GM21737 (cell line): ENCODE data around the gene ZNF787.
"Not testable (repeated sequence)": the region's sequence is repeated elsewhere in the genome, so short reads cannot be mapped to it uniquely, and the experiment has no call there.

Source experiments
- ATAC-seq: cut with Tn5 transposase; IDR thresholded peaks from one replicate; pipeline ENCODE4 v1.9.1; 2021; ENCODE audit warnings: mild to moderate bottlenecking, moderate library complexity; ENCODE audit not compliant: unreplicated experiment

The ZNF787 gene

DNA sequence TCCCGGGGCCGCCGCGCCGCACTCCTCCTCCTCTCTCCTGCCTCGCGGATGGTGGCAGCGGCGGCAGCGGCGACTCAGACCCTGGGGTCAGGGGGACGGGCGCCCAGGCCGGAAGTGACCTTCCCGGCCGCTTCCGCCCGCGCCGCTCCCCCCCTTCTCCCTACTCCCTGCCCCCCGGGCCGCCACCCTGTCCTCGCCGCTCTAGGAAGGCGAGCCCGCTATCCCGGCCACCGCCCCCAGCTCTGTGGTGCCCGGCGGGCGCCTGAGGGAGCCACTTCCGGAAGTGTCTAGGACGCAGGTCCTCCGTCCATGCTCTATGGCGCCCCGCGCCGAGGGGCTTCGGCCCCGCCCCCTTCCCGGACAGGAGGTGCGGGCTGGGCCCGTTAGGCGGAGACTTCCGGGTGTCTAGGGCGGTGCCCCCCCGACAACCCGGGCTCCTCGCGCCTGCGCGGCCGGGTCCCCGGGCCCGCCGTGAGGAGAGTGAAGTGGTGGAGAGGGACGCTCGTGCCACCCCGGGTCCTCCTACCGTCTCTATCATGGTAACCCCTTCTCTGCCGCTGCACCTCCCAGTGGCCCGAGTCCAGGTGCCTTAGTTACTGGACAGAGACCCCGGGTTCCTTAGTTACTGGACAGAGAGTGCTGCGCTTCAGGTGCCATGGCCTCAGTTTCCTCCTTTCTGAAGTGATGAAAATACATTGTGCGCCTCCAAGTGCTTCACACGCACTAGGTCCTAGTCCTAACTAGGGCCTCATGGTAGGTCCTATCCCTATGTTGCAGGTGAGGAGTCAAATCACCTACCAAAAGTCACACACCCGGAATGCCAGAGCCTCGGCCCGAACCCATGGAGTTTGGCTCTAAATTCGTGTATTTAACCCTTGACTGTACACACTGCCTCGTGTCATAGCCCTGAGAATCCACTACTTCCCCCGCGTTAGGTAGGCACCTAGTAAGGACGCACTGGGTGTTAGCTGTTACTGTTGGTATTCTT is at the start of gene ZNF787:
ZNF787 (minus strand) TSS at position 116 of the 988 bp plus-strand sequence. CDS start 18,078 bp downstream, outside the sequence.
- ATAC-seq = peak; percentile 70

DNA sequence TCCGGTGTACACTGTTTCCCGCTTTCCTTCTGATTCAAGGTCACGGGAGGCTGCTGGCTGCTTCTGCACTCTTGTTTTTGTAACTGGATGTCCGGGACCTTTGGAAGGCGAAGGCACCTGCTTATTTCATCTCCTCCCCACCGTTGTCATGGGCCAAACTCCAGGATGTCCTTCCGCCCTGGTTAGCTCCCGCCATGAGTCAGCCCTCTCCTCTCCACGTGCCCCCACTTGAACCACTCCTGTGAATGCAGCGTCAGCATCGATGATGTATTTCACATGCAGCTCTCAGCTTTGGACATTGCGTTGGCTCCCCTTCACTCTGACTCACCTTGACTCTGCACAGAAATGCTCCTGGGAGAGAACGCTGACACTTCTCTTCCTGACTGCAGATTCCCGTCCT is 49.2 kb upstream of the ZNF787 start:
- no peak for ATAC-seq

DNA sequence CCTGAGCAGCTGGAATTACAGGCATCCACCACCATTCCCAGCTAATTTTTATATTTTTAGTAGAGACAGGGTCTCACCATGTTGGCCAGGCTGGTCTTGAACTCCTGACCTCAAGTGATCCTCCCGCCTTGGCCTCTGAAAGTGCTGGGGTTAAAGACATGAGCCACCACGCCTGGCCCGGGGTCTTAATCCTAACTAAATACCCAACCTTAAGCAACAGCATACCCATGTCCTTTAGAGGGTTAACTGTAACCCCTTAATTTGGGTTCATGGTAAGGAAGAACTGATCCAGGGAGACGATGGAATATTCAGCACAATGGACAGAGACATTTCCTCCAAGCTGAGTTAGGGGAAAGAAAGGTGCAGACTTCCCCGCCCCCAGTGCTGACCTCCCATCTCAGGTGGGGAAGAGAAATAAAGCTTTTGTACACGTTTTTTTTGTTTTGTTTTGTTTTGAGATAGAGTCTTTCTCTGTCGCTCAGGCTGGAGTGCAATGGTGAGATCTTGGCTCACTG is 46.0 kb upstream of the ZNF787 start:
- ATAC-seq = no peak

DNA sequence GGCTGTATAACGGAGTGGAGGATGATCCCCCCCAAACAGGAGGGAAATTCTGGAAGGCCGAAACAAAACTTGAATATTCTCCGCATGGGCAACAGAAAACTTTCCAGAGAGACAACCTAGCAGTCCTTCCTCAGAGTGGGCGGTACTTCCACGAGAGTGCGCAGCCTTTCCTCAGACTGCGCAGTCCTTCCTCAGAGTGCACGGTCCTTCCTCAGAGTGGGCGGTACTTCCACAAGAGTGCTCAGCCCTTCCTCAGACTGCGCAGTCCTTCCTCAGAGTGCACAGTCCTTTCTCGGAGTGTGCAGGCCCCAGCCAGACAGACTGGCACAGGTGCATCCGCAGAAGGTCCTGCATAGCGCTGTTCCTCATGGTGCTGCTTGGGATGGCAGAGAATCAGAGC is 42.0 kb upstream of the ZNF787 start:
- ATAC-seq = no peak

DNA sequence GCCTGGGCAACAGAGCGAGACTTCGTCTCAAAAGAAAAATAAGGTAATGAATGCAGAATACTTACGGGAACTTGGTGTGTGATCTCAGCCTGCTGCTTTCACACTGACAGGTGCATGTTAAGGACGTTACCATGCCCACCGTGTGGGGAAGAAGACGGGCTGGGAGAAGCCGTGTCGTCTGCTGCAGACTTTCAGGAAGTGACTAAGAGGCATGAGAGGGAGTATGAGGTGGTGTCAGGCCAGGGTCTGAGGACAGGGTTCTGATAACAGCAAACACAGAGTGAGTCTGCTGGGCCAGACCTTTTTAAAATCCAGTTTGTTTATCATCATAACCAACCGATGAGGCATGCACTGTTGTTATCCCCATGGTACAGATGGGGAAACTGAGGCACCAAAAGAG is 41.2 kb upstream of the ZNF787 start:
- ATAC-seq = no peak

DNA sequence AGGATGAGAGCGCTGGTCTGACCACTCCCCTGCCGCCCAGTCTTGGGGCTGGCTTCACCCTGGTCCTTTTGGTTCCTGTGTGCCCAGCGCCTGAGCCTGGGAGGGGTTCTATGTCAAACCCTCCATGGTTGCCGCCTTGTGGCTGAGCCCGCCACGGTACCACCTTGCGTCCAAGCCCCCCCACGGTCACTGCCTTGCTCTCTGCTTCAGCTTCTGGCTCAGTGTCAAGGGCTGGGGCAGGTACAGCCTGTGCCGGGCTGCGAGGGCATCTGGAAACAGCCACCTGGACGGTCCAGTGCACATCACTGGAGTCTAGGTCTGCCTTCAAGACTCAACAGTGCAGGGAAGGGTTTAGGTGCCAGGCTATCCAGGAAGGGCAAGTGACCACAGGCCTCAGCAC is 40.4 kb upstream of the ZNF787 start:
- no peak for ATAC-seq

DNA sequence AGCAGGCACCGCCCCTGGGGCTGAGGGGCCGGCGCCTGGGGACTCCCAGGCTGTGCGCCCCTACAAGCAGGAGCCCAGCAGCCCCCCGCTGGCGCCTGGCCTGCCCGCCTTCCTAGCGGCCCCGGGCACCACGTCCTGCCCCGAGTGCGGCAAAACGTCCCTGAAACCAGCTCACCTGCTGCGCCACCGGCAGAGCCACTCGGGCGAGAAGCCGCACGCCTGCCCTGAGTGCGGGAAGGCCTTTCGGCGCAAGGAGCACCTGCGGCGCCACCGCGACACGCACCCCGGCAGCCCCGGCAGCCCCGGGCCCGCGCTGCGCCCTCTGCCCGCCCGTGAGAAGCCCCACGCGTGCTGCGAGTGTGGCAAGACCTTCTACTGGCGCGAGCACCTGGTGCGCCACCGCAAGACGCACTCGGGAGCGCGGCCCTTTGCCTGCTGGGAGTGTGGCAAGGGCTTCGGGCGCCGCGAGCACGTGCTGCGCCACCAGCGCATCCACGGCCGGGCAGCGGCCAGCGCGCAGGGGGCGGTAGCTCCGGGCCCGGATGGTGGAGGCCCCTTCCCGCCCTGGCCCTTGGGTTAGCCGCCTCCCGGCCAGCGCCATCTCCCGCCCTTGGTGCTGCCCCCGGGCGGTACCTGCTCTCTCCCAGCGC is 38.7 kb upstream of the ZNF787 start:
- no peak for ATAC-seq

DNA sequence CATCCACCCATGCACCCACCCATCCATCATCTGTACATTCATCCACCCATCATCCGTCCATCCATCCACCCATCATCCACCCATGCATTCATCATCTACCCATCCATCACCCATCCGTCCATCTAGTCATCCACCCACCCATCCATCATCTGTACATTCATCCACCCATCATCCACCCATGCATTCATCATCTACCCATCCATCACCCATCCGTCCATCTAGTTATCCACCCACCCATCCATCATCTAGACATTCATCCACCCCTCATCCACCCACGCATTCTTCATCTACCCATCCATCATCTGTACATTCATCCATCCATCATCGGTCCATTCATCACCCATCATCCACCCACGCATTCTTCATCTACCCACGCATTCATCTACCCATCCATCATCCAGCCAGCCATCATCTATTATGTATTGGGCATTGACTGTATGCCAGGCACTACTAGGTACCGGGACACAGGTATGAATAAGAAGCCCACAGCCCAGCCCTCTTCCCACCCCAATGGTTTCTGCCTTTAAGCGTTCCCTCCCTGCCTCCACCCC is 38.0 kb upstream of the ZNF787 start:
- no peak for ATAC-seq

DNA sequence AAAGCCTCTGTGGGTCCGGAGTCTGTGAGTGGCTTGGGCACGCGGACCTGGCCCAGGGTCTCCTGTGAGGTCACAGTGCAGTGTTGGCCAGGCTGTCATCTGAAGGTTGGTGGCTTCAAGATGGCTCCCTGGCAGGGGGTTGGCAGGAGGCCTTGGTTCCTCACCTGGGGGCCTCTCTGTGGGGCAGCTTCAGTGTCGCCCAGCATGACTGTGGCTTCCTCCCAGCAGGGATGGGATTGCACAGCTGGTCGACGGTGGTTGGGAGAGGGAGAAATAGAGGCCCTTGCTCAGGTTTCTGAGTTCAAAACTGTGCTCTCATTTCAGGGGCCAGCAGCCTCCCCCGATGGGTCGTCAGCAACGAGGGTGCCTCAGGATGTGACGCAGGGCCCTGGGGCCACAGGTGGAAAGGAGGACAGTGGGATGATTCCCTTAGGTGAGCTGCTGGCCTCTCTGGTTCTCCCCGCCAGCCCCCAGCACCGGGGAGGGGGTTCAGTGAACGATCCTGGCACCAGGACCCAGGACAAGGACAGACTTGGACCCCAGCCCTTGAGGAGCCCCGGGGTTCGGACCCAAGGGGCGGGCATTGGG is 37.2 kb upstream of the ZNF787 start:
- no peak for ATAC-seq

DNA sequence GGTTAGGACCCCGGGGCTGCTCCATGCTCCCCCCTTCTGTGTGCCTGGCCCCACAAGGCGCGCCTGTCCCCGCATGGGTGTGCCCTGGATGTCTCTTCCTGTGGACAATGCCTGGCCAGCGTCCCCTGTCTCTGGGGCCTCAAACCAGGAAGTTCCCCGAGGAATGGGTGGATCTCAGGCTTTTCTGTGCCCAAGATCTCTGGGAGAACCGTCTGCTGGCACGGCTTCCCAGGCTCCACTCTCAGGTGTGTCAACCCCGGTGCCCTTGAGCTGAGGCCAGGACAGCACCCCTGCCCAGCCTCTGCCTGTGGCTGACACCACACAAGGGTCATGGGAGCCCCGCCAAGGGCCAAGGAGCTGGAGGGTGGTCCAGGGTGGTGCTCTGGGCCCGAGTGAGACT is 35.7 kb upstream of the ZNF787 start:
- ATAC-seq = no peak

DNA sequence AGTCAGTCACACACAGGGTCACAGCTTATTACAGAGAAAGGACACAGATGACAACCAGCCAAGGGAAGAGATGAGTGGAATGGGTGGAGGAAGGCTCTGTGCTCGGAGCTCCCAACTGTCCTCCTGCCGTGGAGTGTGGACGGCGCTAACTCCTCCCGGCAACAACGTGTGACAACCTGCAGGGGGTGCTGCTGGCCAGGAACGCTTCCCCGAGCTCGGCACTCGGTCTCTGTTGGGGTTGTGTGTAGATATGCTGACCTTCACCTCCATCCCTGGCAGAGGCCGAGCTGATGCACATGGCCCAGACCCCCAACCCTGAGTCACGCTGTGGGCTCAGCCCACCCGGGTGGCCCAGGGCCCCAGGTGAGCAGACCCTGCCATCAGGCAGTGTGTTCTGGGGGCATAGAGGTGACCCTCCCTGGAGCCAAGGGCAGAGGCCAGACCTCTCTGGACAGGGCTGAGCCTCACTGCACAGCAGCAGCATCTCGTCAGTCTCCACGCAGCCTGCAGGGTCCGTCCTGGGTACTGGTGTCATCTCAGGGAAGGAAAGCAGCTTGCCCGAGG is 34.1 kb upstream of the ZNF787 start:
- no peak for ATAC-seq

DNA sequence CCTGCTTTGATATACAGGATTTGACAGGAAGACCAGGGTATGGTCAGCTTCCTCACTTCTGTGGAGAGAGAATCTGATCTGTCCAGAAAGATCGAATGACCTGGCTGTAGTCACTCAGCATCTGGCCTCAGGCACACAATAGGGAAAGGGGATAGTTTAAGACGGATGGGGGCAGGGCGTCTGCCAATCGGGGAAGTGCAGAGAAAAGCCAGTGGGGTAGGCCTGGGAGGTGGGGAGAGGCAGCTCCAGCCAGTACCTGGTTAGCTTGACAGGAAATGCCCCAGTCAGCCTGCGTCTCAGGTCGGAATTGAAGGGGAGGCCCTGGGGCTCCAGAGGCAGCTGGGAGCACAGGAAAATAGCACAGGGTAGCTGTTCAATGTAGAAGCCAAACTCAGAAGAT is 32.4 kb upstream of the ZNF787 start:
- ATAC-seq = no peak

DNA sequence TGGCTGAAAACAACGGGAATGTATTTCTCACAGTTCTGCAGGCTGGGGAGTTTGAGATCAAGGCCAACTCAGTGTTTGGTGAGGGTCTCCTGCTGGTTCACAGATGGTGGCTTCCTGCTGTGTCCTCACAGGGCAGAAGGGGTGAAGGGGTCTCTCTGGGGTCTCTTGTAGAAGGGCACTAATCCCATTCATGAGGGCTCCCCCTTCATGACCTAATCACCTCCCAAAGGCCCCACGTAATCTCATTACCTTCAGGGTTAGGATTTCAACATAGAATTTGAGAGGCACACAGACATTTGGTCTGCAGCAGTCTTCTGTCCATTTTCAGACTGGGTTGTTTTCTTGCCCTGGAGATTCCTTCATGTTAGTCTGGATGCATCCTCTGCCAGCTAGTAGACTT is 31.5 kb upstream of the ZNF787 start:
- ATAC-seq = no peak

DNA sequence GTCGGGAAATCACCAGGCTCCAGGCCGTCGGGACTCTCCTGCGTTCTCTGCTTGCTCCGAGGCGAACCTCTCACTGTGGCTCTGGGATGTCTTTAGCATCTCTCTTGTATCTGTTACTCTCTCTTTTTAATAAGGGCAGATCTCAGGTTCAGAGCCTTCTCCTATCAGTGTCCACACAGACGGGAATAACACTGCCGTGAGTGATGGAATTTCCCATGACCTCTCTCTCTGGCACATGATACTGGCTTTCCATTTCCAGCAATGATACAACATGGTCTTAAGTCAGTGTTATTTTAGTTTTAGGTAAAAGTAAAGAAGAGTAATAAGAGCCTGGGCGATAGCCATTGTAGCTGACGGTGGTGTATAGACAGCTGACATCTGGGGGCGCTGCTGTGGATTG is 29.3 kb upstream of the ZNF787 start:
- no peak for ATAC-seq

DNA sequence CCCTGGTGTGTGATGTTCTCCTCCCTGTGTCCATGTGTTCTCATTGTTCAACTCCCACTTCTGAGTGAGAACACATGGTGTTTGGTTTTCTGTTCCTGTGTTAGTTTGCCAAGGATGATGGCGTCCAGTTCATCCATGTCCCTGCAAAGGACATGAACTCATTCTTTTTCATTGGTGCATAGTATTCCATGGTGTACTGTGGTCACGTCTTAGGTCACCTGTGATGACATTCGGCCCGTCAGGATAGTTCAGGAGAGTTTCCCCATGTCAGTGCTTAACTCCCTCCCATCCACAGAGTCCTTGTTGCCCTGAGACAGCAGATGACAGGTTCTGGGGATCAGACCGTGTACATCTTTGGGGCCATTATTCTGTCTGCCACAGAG is 28.6 kb upstream of the ZNF787 start:
- ATAC-seq = no peak

DNA sequence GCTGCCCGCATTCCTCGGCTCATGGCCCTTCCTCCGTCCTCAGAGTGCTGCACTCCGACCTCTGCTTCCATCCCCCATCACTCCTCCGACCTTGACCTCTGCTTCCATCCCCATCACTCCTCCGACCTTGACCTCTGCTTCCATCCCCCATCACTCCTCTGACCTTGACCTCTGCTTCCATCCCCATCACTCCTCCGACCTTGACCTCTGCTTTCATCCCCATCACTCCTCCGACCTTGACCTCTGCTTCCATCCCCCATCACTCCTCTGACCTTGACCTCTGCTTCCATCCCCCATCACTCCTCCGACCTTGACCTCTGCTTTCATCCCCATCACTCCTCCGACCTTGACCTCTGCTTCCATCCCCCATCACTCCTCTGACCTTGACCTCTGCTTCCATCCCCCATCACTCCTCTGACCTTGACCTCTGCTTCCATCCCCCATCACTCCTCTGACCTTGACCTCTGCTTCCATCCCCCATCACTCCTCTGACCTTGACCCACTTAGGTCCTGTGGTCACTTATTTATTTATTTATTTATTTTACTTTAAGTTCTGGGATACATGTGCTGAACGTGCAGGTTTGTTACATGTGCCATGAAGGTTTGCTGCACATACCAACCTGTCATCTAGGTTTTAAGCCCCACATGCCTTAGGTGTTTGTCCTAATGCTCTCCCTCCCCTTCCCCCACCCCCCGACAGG is 28.0 kb upstream of the ZNF787 start:
- ATAC-seq = not testable (repeated sequence)

DNA sequence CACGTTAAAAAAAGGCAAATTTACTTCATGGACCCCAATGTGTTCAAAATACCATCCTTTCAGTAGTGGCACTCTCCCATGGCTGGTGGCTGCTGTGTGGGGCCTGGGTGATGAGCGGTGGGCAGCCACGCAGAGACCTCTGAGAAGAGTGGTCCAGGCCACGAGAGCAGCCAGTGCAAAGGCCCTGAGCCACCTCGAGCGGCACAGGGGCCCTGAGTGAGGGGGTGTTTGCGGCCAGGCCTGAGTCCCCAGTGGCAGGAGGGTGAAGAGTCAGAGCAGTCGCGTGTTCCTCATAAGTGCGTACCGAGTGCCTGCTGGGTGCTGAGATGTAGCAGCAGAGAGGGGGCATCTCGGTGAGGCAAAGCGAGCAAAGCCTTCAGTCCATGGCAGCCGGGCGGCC is 27.0 kb upstream of the ZNF787 start:
- ATAC-seq = no peak

DNA sequence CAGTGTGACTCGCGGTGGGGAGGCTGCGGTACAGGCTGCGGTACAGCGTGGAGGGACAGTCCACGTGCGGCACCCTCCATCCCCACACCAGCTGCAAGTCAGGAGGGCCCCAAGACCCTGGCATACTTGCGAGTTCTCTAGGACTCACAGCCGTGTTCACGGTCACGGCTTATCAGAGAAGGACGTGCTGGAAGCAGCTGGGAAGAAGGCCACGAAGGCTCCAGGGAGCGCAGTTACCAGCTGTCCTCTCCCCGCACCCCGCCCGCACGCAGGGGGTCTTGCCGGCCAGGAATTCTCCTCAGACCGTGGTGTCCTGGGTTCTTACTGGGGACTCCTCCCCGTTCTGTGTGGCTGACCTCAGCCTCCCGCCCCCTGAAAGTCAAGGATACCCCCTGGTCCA is 26.2 kb upstream of the ZNF787 start:
- no peak for ATAC-seq

DNA sequence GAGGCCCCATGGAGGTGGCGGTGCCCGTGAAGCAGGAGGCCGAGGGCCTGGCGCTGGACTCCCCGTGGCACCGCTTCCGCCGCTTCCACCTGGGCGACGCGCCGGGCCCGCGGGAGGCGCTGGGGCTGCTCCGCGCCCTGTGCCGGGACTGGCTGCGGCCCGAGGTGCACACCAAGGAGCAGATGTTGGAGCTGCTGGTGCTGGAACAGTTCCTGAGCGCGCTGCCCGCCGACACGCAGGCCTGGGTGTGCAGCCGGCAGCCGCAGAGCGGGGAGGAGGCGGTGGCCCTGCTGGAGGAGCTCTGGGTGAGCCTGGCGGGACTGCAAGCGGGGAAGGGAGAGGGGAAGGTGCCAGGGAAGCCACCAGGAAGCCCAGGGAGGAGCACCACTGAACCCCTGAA is 25.8 kb upstream of the ZNF787 start:
- no peak for ATAC-seq

DNA sequence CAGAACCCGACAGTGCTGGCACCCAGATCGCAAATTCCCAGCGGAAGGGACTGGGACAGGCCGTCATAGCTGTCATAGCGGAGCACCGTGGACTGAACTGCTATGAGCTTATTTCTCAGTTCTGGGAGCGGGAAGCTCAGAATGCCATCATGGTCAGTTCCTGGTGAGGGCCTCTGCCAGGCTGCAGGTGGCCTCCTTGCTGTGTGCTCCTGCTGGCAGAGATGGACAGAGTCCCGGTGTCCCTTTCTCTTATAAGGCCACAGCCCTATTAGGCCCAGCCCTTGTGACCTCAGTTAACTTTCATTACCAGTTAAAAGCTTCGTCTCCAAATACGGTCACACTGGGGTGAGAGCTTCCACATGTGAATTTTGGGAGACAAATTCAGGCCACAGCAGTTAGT is 24.6 kb upstream of the ZNF787 start:
- no peak for ATAC-seq
